Measurements from ENCODE around the gene TRRAP. TPM values are rescaled to one million over a fixed set of nuclear protein-coding genes. Genes with fewer than 3 reads are reported as not detected.

The TRRAP gene
- total and polyA plus RNA-seq, 2 experiments from 2014 or later: 14.9 to 58.7 TPM

DNA sequence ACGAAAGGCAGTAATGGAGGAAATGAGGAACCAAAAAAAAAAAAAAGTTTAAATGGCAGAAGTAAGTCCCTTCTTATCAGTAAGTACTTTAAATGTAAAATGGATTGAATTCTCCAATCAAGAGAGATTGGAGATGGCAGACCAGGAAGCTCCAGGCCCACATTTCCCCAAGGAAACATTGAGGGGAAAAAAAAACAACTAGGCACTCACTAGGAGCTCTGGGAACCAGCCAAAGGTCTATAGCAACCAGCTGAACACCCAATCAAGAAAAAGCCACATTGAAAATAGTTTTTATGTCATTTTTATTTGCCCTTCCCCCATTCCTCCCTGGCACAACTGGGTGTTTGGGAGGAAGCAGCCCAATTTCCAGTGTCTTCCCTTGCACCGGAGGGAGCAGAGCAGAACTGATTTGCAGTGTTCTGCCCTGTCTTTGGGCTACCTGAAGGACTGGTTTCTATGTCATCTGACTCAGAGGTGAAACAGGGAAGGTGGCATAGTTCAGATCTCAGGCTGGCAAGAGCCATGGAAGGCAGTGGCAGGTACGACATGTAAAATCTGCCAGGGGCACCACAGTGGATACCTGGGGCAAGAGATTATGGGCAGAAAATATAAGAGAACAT, 143.7 kb downstream of the TRRAP start (continued):
- TF ChIP-seq, protein P1, sequence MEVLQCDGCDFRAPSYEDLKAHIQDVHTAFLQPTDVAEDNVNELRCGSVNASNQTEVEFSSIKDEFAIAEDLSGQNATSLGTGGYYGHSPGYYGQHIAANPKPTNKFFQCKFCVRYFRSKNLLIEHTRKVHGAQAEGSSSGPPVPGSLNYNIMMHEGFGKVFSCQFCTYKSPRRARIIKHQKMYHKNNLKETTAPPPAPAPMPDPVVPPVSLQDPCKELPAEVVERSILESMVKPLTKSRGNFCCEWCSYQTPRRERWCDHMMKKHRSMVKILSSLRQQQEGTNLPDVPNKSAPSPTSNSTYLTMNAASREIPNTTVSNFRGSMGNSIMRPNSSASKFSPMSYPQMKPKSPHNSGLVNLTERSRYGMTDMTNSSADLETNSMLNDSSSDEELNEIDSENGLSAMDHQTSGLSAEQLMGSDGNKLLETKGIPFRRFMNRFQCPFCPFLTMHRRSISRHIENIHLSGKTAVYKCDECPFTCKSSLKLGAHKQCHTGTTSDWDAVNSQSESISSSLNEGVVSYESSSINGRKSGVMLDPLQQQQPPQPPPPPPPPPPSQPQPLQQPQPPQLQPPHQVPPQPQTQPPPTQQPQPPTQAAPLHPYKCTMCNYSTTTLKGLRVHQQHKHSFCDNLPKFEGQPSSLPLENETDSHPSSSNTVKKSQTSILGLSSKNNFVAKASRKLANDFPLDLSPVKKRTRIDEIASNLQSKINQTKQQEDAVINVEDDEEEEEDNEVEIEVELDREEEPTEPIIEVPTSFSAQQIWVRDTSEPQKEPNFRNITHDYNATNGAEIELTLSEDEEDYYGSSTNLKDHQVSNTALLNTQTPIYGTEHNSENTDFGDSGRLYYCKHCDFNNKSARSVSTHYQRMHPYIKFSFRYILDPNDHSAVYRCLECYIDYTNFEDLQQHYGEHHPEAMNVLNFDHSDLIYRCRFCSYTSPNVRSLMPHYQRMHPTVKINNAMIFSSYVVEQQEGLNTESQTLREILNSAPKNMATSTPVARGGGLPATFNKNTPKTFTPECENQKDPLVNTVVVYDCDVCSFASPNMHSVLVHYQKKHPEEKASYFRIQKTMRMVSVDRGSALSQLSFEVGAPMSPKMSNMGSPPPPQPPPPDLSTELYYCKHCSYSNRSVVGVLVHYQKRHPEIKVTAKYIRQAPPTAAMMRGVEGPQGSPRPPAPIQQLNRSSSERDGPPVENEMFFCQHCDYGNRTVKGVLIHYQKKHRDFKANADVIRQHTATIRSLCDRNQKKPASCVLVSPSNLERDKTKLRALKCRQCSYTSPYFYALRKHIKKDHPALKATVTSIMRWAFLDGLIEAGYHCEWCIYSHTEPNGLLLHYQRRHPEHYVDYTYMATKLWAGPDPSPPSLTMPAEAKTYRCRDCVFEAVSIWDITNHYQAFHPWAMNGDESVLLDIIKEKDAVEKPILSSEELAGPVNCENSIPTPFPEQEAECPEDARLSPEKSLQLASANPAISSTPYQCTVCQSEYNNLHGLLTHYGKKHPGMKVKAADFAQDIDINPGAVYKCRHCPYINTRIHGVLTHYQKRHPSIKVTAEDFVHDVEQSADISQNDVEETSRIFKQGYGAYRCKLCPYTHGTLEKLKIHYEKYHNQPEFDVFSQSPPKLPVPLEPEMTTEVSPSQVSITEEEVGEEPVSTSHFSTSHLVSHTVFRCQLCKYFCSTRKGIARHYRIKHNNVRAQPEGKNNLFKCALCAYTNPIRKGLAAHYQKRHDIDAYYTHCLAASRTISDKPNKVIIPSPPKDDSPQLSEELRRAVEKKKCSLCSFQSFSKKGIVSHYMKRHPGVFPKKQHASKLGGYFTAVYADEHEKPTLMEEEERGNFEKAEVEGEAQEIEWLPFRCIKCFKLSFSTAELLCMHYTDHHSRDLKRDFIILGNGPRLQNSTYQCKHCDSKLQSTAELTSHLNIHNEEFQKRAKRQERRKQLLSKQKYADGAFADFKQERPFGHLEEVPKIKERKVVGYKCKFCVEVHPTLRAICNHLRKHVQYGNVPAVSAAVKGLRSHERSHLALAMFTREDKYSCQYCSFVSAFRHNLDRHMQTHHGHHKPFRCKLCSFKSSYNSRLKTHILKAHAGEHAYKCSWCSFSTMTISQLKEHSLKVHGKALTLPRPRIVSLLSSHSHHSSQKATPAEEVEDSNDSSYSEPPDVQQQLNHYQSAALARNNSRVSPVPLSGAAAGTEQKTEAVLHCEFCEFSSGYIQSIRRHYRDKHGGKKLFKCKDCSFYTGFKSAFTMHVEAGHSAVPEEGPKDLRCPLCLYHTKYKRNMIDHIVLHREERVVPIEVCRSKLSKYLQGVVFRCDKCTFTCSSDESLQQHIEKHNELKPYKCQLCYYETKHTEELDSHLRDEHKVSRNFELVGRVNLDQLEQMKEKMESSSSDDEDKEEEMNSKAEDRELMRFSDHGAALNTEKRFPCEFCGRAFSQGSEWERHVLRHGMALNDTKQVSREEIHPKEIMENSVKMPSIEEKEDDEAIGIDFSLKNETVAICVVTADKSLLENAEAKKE (CRISPR knock-in tag; IDR thresholded peaks at IDR 0.05): no peak
- no peak for TF ChIP-seq NANOG (IDR thresholded peaks at IDR 0.05; ENCODE audit: borderline replicate concordance)

GRCh38 chr7:99024066-99024465, 145.7 kb downstream of the TRRAP start:
- Mint-ChIP-seq H3K27me3 (ENCODE audit: insufficient read depth, low read depth, poor library complexity) (peaks cover 3% of the 10 kb centered on the region), H3K9me3 (no peaks in the 10 kb centered on the region), H3K4me3 (no peak overlapping the region), H3K27ac (no peak overlapping the region), H3K4me1 (peaks cover 22% of the 10 kb centered on the region), H3K36me3 (ENCODE audit: low read depth) (peaks cover 30% of the 10 kb centered on the region)
- Histone ChIP-seq H3K79me2 (replicated peaks; ENCODE audit: insufficient read depth) (no peaks in the 10 kb centered on the region), H3F3A (replicated peaks; ENCODE audit: low read depth) (no peaks in the 10 kb centered on the region), H3K36me3 (ENCODE audit: insufficient read depth) (peaks cover 1% of the 10 kb centered on the region; the same call in 1 of the 2 replicates), H3K4me3 (no peak overlapping the region), H4K20me1 (replicated peaks; ENCODE audit: insufficient read depth) (peaks cover 16% of the 10 kb centered on the region; the same call in 1 of the 2 replicates), H2AFZ (no peak overlapping the region), H3K9me2 (ENCODE audit: insufficient read depth) (no peaks in the 10 kb centered on the region), H3K27me3 (ENCODE audit: insufficient read depth) (no peaks in the 10 kb centered on the region), H3K27ac (ENCODE audit: low read depth) (no peak overlapping the region), H3K4me2 (no peak overlapping the region), H3K4me1 (ENCODE audit: insufficient read depth) (no peaks in the 10 kb centered on the region)
- no peak for DNase-seq (ENCODE audit: low spot score)
- no peak for ATAC-seq
- TF ChIP-seq POLR2AphosphoS5 (IDR thresholded peaks at IDR 0.05; ENCODE audit: low read depth) (no peak), EZH2 (IDR thresholded peaks at IDR 0.05; ENCODE audit: low read depth, unreplicated experiment) (no peak), ZNF114 (CRISPR knock-in tag; IDR thresholded peaks at IDR 0.05) (no peak), JUNB (IDR thresholded peaks at IDR 0.05; ENCODE audit: unreplicated experiment) (no peak), STAT1 (IDR thresholded peaks at IDR 0.05; ENCODE audit: unreplicated experiment) (no peak), CTCF (conservative IDR thresholded peaks at IDR 0.05; ENCODE audit: low read depth in 2 of 2) (no peak)

Data from GM23338 (cell line).